OCI-LY1 (cell line): ENCODE data around the gene TRAF5.

Experiments
- H2AFZ ChIP-seq: fragments of 200-600 bp; sonication (generic), shearing (Covaris generic); 2 replicates; pipeline ENCODE4 v1.6.0; 2014; ENCODE audit warnings: antibody characterized with exemption, mild to moderate bottlenecking, low read length
- H3F3A ChIP-seq: fragments of 200-600 bp; sonication (generic), shearing (Covaris generic); 2 replicates; pipeline ENCODE4 v1.6.0; 2014; ENCODE audit warnings: mild to moderate bottlenecking, antibody characterized with exemption, low read length, moderate library complexity; ENCODE audit not compliant: insufficient read depth
- H3K27ac ChIP-seq: fragments of 200-600 bp; sonication (generic); 2 replicates; pipeline ENCODE4 v1.5.1; 2014; ENCODE audit warnings: low read length, mixed run types, mild to moderate bottlenecking, low read depth; ENCODE audit not compliant: poor library complexity, severe bottlenecking
- H3K27me3 ChIP-seq: fragments of 200-600 bp; sonication (generic); 2 replicates; pipeline ENCODE4 v1.6.0; 2014; ENCODE audit warnings: antibody characterized with exemption, mild to moderate bottlenecking, low read length, moderate library complexity; ENCODE audit not compliant: insufficient read depth
- H3K36me3 ChIP-seq: fragments of 200-600 bp; sonication (generic); 2 replicates; pipeline ENCODE4 v1.6.1; 2014; ENCODE audit warnings: mild to moderate bottlenecking, antibody characterized with exemption, low read length, moderate library complexity, mixed read lengths; ENCODE audit not compliant: insufficient read depth
- H3K4me1 ChIP-seq: fragments of 200-600 bp; sonication (generic); 2 replicates; pipeline ENCODE4 v1.5.1; 2014; ENCODE audit warnings: mild to moderate bottlenecking, low read length, moderate library complexity; ENCODE audit not compliant: insufficient read depth, severe bottlenecking
- H3K4me2 ChIP-seq: fragments of 200-600 bp; sonication (generic), shearing (Covaris generic); 2 replicates; pipeline ENCODE4 v1.6.1; 2014; ENCODE audit warnings: low read length
- H3K4me3 ChIP-seq: fragments of 200-600 bp; sonication (generic); 2 replicates; pipeline ENCODE4 v1.5.1; 2014; ENCODE audit warnings: low read length, low read depth, mild to moderate bottlenecking, mixed read lengths; ENCODE audit not compliant: poor library complexity, severe bottlenecking
- H3K79me2 ChIP-seq: fragments of 200-600 bp; shearing (Covaris generic); 2 replicates; pipeline ENCODE4 v1.6.1; 2016; ENCODE audit warnings: mixed run types, low read length, mixed read lengths; ENCODE audit not compliant: insufficient read depth
- H3K9ac ChIP-seq: fragments of 200-600 bp; sonication (generic), shearing (Covaris generic); 2 replicates; pipeline ENCODE4 v1.6.1; 2014; ENCODE audit warnings: mild to moderate bottlenecking, low read length, mixed read lengths
- H3K9me2 ChIP-seq: fragments of 200-600 bp; sonication (generic), shearing (Covaris generic); 2 replicates; pipeline ENCODE4 v1.6.1; 2014; ENCODE audit warnings: low read depth, mild to moderate bottlenecking, low read length, mixed read lengths
- H3K9me3 ChIP-seq: fragments of 200-600 bp; shearing (Covaris generic); 2 replicates; pipeline ENCODE4 v1.6.1; 2014; ENCODE audit warnings: low read length, mixed read lengths
- H4K20me1 ChIP-seq: fragments of 200-600 bp; sonication (generic), shearing (Covaris generic); 2 replicates; pipeline ENCODE4 v1.6.0; 2016; ENCODE audit warnings: mild to moderate bottlenecking, low read length; ENCODE audit not compliant: insufficient read depth
- EZH2 ChIP-seq: fragments of 200-600 bp; sonication (generic), shearing (Covaris generic); IDR thresholded peaks from 2 replicates; pipeline ENCODE4 v1.8.0; 2017; ENCODE audit warnings: borderline replicate concordance, mixed run types, mild to moderate bottlenecking, antibody characterized with exemption, low read length, moderate library complexity, mixed read lengths
- TF ChIP-seq, protein P1 (sequence below): fragments of 200-600 bp; sonication (generic), shearing (Covaris generic); IDR thresholded peaks from 2 replicates; pipeline ENCODE4 v1.5.1; 2017; ENCODE audit warnings: mild to moderate bottlenecking, antibody characterized with exemption, low read length, moderate library complexity, mixed read lengths

TRAF5 gene

DNA sequence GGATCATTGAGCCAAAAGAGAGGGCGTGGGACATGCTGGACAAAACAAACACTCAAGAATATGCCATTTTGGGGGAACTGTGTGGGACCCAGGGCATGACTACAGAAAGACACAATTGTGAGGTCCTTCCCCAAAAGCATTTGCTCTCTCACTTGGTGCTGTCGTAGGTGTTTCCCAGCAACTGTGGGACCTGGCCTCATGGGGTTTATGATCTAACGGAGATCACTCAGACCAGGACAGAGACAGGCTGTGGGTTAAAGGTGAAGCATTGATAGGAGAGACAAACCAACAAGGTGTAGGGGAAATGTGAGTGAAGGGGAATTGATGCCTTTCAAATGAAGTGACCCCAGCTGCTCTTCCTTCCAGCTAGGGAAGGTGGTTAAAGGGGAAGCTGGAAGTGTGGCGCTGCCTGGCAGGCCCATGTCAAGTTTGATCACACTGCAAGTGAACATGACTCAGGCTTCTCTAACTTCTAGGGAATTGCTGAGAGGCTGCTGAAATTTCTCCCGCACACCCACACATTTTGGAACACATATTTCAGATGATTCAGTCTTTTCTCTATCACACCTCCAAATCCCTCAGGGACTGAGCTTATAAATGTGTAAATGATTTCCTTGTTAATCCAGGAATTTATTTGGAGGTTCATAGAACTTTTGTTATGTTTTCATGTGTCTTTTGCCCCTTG is 30.2 kb downstream of the TRAF5 start:
- Histone ChIP-seq H3K36me3 (peaks cover 74% of the 10 kb centered on the region), H3K79me2 (no peaks in the 10 kb centered on the region), H3K4me3 (no peak overlapping the region), H4K20me1 (no peaks in the 10 kb centered on the region), H3K4me1 (peaks cover 14% of the 10 kb centered on the region), H3K27me3 (no peaks in the 10 kb centered on the region), H3K9me2 (no peaks in the 10 kb centered on the region), H3K27ac (no peak overlapping the region), H3K4me2 (no peak overlapping the region), H3K9ac (no peak overlapping the region), H3K9me3 (peaks cover 2% of the 10 kb centered on the region; the same call in 1 of the 2 replicates), H2AFZ (no peak overlapping the region), H3F3A (no peaks in the 10 kb centered on the region)
- no peak for TF ChIP-seq EZH2
- TF ChIP-seq, protein P1, sequence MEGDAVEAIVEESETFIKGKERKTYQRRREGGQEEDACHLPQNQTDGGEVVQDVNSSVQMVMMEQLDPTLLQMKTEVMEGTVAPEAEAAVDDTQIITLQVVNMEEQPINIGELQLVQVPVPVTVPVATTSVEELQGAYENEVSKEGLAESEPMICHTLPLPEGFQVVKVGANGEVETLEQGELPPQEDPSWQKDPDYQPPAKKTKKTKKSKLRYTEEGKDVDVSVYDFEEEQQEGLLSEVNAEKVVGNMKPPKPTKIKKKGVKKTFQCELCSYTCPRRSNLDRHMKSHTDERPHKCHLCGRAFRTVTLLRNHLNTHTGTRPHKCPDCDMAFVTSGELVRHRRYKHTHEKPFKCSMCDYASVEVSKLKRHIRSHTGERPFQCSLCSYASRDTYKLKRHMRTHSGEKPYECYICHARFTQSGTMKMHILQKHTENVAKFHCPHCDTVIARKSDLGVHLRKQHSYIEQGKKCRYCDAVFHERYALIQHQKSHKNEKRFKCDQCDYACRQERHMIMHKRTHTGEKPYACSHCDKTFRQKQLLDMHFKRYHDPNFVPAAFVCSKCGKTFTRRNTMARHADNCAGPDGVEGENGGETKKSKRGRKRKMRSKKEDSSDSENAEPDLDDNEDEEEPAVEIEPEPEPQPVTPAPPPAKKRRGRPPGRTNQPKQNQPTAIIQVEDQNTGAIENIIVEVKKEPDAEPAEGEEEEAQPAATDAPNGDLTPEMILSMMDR, result no peak

DNA sequence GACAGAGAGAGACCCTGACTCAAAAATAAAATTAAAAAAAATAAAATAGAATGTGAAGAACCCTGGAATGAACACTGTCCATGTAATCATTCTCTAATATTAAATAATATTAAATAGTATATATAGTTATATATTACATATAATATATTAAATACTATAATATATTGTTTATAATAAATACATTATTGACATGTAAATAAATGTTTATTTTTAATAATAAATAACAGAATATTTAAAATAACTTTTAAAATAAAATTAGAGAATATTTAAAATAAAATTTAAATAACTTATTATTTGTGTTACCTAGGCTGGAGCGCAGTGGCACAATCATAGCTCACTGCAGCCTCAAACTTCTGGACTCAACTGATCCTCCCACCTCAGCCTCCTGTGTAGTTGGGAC is 32.1 kb downstream of the TRAF5 start:
- Histone ChIP-seq H3K4me2 (no peak overlapping the region), H3K27me3 (no peaks in the 10 kb centered on the region), H3K36me3 (peaks cover 77% of the 10 kb centered on the region), H2AFZ (no peak overlapping the region), H3K9me2 (no peaks in the 10 kb centered on the region), H3F3A (no peaks in the 10 kb centered on the region), H3K9me3 (no peaks in the 10 kb centered on the region), H4K20me1 (no peaks in the 10 kb centered on the region), H3K9ac (no peak overlapping the region), H3K27ac (no peak overlapping the region), H3K4me3 (no peak overlapping the region), H3K79me2 (no peaks in the 10 kb centered on the region), H3K4me1 (peaks cover under 1% of the 10 kb centered on the region)
- no peak for TF ChIP-seq EZH2
- TF ChIP-seq, protein P1, result no peak

DNA sequence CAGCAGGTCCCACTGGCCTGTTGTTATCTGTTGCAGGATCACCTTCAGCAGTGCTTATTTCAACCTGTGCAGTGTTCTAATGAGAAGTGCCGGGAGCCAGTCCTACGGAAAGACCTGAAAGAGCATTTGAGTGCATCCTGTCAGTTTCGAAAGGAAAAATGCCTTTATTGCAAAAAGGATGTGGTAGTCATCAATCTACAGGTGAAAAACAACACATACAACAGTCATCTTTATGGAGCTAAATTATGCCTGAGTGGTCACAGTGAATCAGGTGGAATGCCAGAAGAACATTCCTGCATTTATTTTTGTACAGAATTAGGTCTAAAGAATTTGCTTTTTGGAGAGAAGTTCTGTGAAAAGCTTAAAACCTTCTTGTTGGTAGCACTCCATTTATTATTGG is 33.2 kb downstream of the TRAF5 start:
- Histone ChIP-seq H3K9me3 (no peaks in the 10 kb centered on the region), H3K27me3 (no peaks in the 10 kb centered on the region), H3F3A (no peaks in the 10 kb centered on the region), H4K20me1 (no peaks in the 10 kb centered on the region), H3K27ac (no peak overlapping the region), H3K4me1 (no peaks in the 10 kb centered on the region), H3K79me2 (no peaks in the 10 kb centered on the region), H3K4me2 (no peak overlapping the region), H3K9ac (no peak overlapping the region), H3K4me3 (no peak overlapping the region), H3K9me2 (no peaks in the 10 kb centered on the region), H3K36me3 (peaks cover 69% of the 10 kb centered on the region), H2AFZ (no peak overlapping the region)
- TF ChIP-seq, protein P1, result no peak
- no peak for TF ChIP-seq EZH2
